ENCODE results near the gene ASCL3.

DNA sequence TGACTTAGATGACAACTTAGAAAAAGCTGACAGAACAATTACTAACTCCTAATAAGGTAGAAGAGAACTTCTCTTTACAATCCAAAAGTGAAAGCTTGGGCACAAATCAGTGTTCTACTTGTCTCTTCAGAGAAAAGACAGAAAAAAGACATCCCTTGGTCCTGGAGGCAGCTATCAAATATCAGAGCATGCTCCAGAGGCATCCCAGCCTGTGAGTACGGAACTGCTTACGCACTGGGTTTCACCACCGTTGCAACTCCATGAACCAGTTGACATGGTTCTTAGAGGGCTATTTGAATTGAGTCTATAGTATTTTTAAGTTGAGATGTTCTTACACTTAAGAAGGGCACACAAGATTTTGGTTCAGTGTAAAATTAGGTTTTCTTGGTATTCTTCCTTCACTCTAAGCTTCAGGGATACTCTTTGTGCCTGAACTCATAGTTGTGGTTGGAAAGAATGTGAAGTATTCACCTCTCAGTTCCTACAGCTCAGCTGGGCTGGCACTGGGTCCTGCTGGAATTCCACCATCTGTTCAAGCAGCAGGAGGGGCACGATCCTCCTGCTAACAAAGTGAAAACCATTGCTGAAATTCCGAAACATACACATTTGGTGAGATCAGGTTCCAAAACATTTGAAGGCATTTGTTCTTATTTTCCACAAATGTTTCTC lies 25.5 kb downstream of the ASCL3 start:
- TF ChIP-seq, protein P1, sequence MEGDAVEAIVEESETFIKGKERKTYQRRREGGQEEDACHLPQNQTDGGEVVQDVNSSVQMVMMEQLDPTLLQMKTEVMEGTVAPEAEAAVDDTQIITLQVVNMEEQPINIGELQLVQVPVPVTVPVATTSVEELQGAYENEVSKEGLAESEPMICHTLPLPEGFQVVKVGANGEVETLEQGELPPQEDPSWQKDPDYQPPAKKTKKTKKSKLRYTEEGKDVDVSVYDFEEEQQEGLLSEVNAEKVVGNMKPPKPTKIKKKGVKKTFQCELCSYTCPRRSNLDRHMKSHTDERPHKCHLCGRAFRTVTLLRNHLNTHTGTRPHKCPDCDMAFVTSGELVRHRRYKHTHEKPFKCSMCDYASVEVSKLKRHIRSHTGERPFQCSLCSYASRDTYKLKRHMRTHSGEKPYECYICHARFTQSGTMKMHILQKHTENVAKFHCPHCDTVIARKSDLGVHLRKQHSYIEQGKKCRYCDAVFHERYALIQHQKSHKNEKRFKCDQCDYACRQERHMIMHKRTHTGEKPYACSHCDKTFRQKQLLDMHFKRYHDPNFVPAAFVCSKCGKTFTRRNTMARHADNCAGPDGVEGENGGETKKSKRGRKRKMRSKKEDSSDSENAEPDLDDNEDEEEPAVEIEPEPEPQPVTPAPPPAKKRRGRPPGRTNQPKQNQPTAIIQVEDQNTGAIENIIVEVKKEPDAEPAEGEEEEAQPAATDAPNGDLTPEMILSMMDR (optimal IDR thresholded peaks at IDR 0.05 in 1 of 3, IDR thresholded peaks at IDR 0.05 in 1 of 3, conservative IDR thresholded peaks at IDR 0.05 in 1 of 3; ENCODE audit: extremely low read depth in 1 of 3, insufficient read depth in 2 of 3, low read length in 3 of 3): no peak
- TF ChIP-seq EZH2 (IDR thresholded peaks at IDR 0.05; ENCODE audit: low read length): no peak

All from keratinocyte (primary cell).